ENCODE data around the gene PCK1.

DNA sequence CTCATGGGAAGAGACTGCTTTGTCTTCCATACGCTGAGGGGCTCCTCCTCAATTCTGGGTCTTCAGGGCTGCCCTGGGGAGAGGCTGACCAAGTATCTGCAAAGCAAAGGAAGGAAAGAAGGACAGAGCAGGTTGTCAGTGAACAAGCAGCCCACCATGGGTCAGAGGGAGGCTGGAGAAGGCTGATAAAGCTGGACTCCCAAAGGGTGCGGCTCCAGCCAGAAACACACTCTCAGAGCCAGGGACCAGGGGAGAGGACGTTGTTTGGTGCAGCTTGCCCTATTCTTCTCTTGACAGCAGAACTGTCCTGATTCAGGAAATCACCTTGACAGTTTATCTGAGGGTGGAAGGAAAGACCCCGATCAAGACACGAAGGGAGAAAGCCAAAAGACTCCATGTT lies 25.6 kb upstream of the PCK1 start:
- TF ChIP-seq, protein P1, sequence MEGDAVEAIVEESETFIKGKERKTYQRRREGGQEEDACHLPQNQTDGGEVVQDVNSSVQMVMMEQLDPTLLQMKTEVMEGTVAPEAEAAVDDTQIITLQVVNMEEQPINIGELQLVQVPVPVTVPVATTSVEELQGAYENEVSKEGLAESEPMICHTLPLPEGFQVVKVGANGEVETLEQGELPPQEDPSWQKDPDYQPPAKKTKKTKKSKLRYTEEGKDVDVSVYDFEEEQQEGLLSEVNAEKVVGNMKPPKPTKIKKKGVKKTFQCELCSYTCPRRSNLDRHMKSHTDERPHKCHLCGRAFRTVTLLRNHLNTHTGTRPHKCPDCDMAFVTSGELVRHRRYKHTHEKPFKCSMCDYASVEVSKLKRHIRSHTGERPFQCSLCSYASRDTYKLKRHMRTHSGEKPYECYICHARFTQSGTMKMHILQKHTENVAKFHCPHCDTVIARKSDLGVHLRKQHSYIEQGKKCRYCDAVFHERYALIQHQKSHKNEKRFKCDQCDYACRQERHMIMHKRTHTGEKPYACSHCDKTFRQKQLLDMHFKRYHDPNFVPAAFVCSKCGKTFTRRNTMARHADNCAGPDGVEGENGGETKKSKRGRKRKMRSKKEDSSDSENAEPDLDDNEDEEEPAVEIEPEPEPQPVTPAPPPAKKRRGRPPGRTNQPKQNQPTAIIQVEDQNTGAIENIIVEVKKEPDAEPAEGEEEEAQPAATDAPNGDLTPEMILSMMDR (IDR thresholded peaks at IDR 0.05): no peak
- TF ChIP-seq POLR2A (IDR thresholded peaks at IDR 0.05) (no peak), POLR2AphosphoS5 (IDR thresholded peaks at IDR 0.05) (no peak)

All from breast epithelium (tissue), 3 donors.